Naive B cell (primary cell): ENCODE results near the gene CTDSPL. TPM values are rescaled to one million over a fixed set of nuclear protein-coding genes. Genes with fewer than 3 reads are reported as not detected.
"Not testable (repeated sequence)": the region's sequence is repeated elsewhere in the genome, so short reads cannot be mapped to it uniquely, and the experiment has no call there.

ENCODE experiments used
- ATAC-seq, 2 donors: fragments of 150-1000 bp; cut with Tn5 transposase; 2 replicates each; pipeline ENCODE4 v1.10.0; 2021; ENCODE audit warnings: low read depth in 2 of 2, mild to moderate bottlenecking in 2 of 2, moderate library complexity in 2 of 2
- DNase-seq: peaks from one replicate; pipeline ENCODE4 v3.0.0; 2022
- H3K27ac Mint-ChIP-seq, 6 donors: one replicate each; pipeline ENCODE4 v1.8.0; 2020 to 2022; ENCODE audit warnings: mild to moderate bottlenecking in 6 of 6, mixed read lengths in 6 of 6, moderate library complexity in 5 of 6, inconsistent platforms in 2 of 6
- H3K27me3 Mint-ChIP-seq, 3 donors: one replicate each; pipeline ENCODE4 v1.8.0; 2021 to 2022; ENCODE audit warnings: mixed read lengths in 3 of 3, mild to moderate bottlenecking in 1 of 3
- H3K36me3 Mint-ChIP-seq, 2 donors: one replicate each; pipeline ENCODE4 v1.8.0; 2020 to 2022; ENCODE audit warnings: mixed read lengths in 2 of 2, inconsistent platforms in 1 of 2, mild to moderate bottlenecking in 1 of 2
- H3K4me1 Mint-ChIP-seq, 3 donors: one replicate each; pipeline ENCODE4 v1.8.0; 2020 to 2022; ENCODE audit warnings: mixed read lengths in 3 of 3, inconsistent platforms in 1 of 3, mild to moderate bottlenecking in 1 of 3, moderate library complexity in 1 of 3
- H3K4me3 Mint-ChIP-seq, 8 donors: one replicate each; pipeline ENCODE4 v1.8.0; 2020 to 2022; ENCODE audit warnings: mild to moderate bottlenecking in 8 of 8, mixed read lengths in 8 of 8, moderate library complexity in 8 of 8, inconsistent platforms in 2 of 8
- H3K9me3 Mint-ChIP-seq, 7 donors: one replicate each; pipeline ENCODE4 v1.8.0; 2020 to 2022; ENCODE audit warnings: mixed read lengths in 7 of 7, mild to moderate bottlenecking in 5 of 7, inconsistent platforms in 2 of 7, moderate library complexity in 1 of 7
- polyA plus RNA-seq, 6 donors: library from polyadenylated mRNA; unstranded; fragments of 300-500 nt; fragmentation: Illumina TruSeq; gene quantifications; one replicate each; pipeline ENCODE4 v1.2.3, GENCODE V29; 2021; ENCODE audit warnings: low read depth in 6 of 6

The CTDSPL gene
- polyA plus RNA-seq: under 1 TPM in 3 of 6 donors, not detected in 3; 0.15 to 0.70 (median 0.31) TPM

GRCh38 chr3:37861620-37862041 is at the start of gene CTDSPL:
TSS of gene CTDSPL (plus strand) at chr3:37861880. CDS start at chr3:37862200, 320 bp downstream.
- Mint-ChIP-seq H3K4me3 (peak within 1 kb of the TSS; percentile 77 to 94 (median 92)), H3K4me1 (peaks cover 14 to 23% (median 19%) of the 10 kb centered on the region in 3 donors), H3K27ac (peak within 1 kb of the TSS in 3 of 6 donors; percentile 5 to 88 (median 34)), H3K9me3 (no peaks in the 10 kb centered on the region), H3K27me3 (peaks cover 22 to 33% (median 26%) of the 10 kb centered on the region in 3 donors), H3K36me3 (no peaks in the 10 kb centered on the region)
- no peak for DNase-seq
- no peak for ATAC-seq

GRCh38 chr3:37812499-37812896 is 49.2 kb upstream of the CTDSPL start:
- no peaks in the 10 kb centered on the region for H3K36me3 Mint-ChIP-seq
- peaks cover 0 to 7% (median 5%) of the 10 kb centered on the region in 3 donors for H3K27me3 Mint-ChIP-seq
- no peak overlapping the region for H3K4me3 Mint-ChIP-seq
- H3K9me3 Mint-ChIP-seq: no peaks in the 10 kb centered on the region
- no peak for ATAC-seq
- H3K4me1 Mint-ChIP-seq: peaks cover 10 to 17% (median 16%) of the 10 kb centered on the region in 3 donors
- no peak overlapping the region for H3K27ac Mint-ChIP-seq
- no peak for DNase-seq

GRCh38 chr3:37813403-37813802 is 48.3 kb upstream of the CTDSPL start:
- no peak overlapping the region for H3K4me3 Mint-ChIP-seq
- H3K4me1 Mint-ChIP-seq: peaks cover 10 to 17% (median 16%) of the 10 kb centered on the region in 3 donors
- ATAC-seq: no peak
- H3K27ac Mint-ChIP-seq: peak overlapping the region in 1 of 6 donors; percentile 28
- no peaks in the 10 kb centered on the region for H3K36me3 Mint-ChIP-seq
- H3K9me3 Mint-ChIP-seq: no peaks in the 10 kb centered on the region
- H3K27me3 Mint-ChIP-seq: peaks cover 0 to 9% (median 5%) of the 10 kb centered on the region in 3 donors
- no peak for DNase-seq

GRCh38 chr3:37814547-37814946 is 47.1 kb upstream of the CTDSPL start:
- H3K9me3 Mint-ChIP-seq: no peaks in the 10 kb centered on the region
- ATAC-seq (no peak), DNase-seq (no peak)
- no peak overlapping the region for H3K4me3 Mint-ChIP-seq
- H3K27me3 Mint-ChIP-seq: peaks cover 0 to 9% (median 5%) of the 10 kb centered on the region in 3 donors
- H3K27ac Mint-ChIP-seq: peak overlapping the region in 1 of 6 donors; percentile 65
- H3K36me3 Mint-ChIP-seq: no peaks in the 10 kb centered on the region
- H3K4me1 Mint-ChIP-seq: peaks cover 10 to 17% (median 16%) of the 10 kb centered on the region in 3 donors

- H3K36me3 Mint-ChIP-seq, H3K27ac Mint-ChIP-seq, H3K4me3 Mint-ChIP-seq, H3K27me3 Mint-ChIP-seq, H3K9me3 Mint-ChIP-seq, DNase-seq, ATAC-seq: not testable (repeated sequence)
- H3K4me1 Mint-ChIP-seq: peaks cover 10 to 17% (median 16%) of the 10 kb centered on the region in 3 donors
Measured at GRCh38 chr3:37815156-37815555, 46.5 kb upstream of the CTDSPL start.

GRCh38 chr3:37816271-37816670 is 45.4 kb upstream of the CTDSPL start:
- ATAC-seq (no peak), DNase-seq (no peak)
- Mint-ChIP-seq H3K27me3 (peaks cover 0 to 9% (median 5%) of the 10 kb centered on the region in 3 donors), H3K36me3 (no peaks in the 10 kb centered on the region), H3K4me3 (no peak overlapping the region), H3K9me3 (no peaks in the 10 kb centered on the region), H3K27ac (peak overlapping the region in 1 of 6 donors; percentile 40), H3K4me1 (peaks cover 10 to 17% (median 16%) of the 10 kb centered on the region in 3 donors)

- DNase-seq (no peak), ATAC-seq (no peak)
- H3K4me1 Mint-ChIP-seq: no peaks in the 10 kb centered on the region
- peaks cover 0 to 9% (median 5%) of the 10 kb centered on the region in 3 donors for H3K27me3 Mint-ChIP-seq
- no peak overlapping the region for H3K4me3 Mint-ChIP-seq
- H3K9me3 Mint-ChIP-seq: no peaks in the 10 kb centered on the region
- no peaks in the 10 kb centered on the region for H3K36me3 Mint-ChIP-seq
- no peak overlapping the region for H3K27ac Mint-ChIP-seq
Measured at GRCh38 chr3:37819591-37819990, 42.1 kb upstream of the CTDSPL start.

- Mint-ChIP-seq H3K36me3 (no peaks in the 10 kb centered on the region), H3K27ac (no peak overlapping the region), H3K4me1 (no peaks in the 10 kb centered on the region), H3K27me3 (peaks cover 0 to 9% (median 5%) of the 10 kb centered on the region in 3 donors), H3K9me3 (no peaks in the 10 kb centered on the region), H3K4me3 (no peak overlapping the region)
- no peak for ATAC-seq
- no peak for DNase-seq
Measured at GRCh38 chr3:37820286-37820685, 41.4 kb upstream of the CTDSPL start.

GRCh38 chr3:37823189-37823588 is 38.5 kb upstream of the CTDSPL start:
- H3K4me3 Mint-ChIP-seq: no peak overlapping the region
- DNase-seq (no peak), ATAC-seq (no peak)
- H3K4me1 Mint-ChIP-seq: no peaks in the 10 kb centered on the region
- H3K27ac Mint-ChIP-seq: no peak overlapping the region
- no peaks in the 10 kb centered on the region for H3K9me3 Mint-ChIP-seq
- H3K36me3 Mint-ChIP-seq: no peaks in the 10 kb centered on the region
- H3K27me3 Mint-ChIP-seq: peaks cover 0 to 2% (median 0%) of the 10 kb centered on the region in 3 donors

- no peaks in the 10 kb centered on the region for H3K36me3 Mint-ChIP-seq
- H3K4me3 Mint-ChIP-seq: no peak overlapping the region
- no peaks in the 10 kb centered on the region for H3K4me1 Mint-ChIP-seq
- ATAC-seq (no peak), DNase-seq (no peak)
- H3K27me3 Mint-ChIP-seq: peaks cover 0 to 5% (median 0%) of the 10 kb centered on the region in 3 donors
- peak overlapping the region in 1 of 6 donors; percentile 2 for H3K27ac Mint-ChIP-seq
- H3K9me3 Mint-ChIP-seq: peaks cover 0 to 1% (median 0%) of the 10 kb centered on the region in 7 donors
Measured at GRCh38 chr3:37824090-37824953, 37.4 kb upstream of the CTDSPL start.

- Mint-ChIP-seq H3K4me3 (no peak overlapping the region), H3K27me3 (peaks cover 0 to 5% (median 0%) of the 10 kb centered on the region in 3 donors), H3K4me1 (no peaks in the 10 kb centered on the region), H3K9me3 (peaks cover 0 to 1% (median 0%) of the 10 kb centered on the region in 7 donors), H3K36me3 (no peaks in the 10 kb centered on the region), H3K27ac (no peak overlapping the region)
- ATAC-seq: no peak
- no peak for DNase-seq
Measured at GRCh38 chr3:37824954-37825328, 36.7 kb upstream of the CTDSPL start.

GRCh38 chr3:37825744-37826400 is 35.8 kb upstream of the CTDSPL start:
- H3K4me1 Mint-ChIP-seq: no peaks in the 10 kb centered on the region
- no peak for ATAC-seq

GRCh38 chr3:37826502-37826901 is 35.2 kb upstream of the CTDSPL start:
- H3K4me1 Mint-ChIP-seq: no peaks in the 10 kb centered on the region
- peak overlapping the region in 1 of 6 donors; percentile 21 for H3K27ac Mint-ChIP-seq
- H3K9me3 Mint-ChIP-seq: peaks cover 0 to 1% (median 0%) of the 10 kb centered on the region in 7 donors

More at GRCh38 chr3:37825744-37826400, 35.8 kb upstream of the CTDSPL start:
- H3K4me3 Mint-ChIP-seq: no peak overlapping the region
- DNase-seq: no peak
- H3K27me3 Mint-ChIP-seq: peaks cover 0 to 5% (median 0%) of the 10 kb centered on the region in 3 donors
- H3K9me3 Mint-ChIP-seq: peaks cover 0 to 1% (median 0%) of the 10 kb centered on the region in 7 donors
- no peaks in the 10 kb centered on the region for H3K36me3 Mint-ChIP-seq
- peak overlapping the region in 1 of 6 donors; percentile 21 for H3K27ac Mint-ChIP-seq

More at GRCh38 chr3:37826502-37826901, 35.2 kb upstream of the CTDSPL start:
- Mint-ChIP-seq H3K36me3 (no peaks in the 10 kb centered on the region), H3K27me3 (peaks cover 0 to 5% (median 0%) of the 10 kb centered on the region in 3 donors), H3K4me3 (no peak overlapping the region)
- ATAC-seq (no peak), DNase-seq (no peak)
